ENCODE data around the gene RAI1.

RAI1 gene

DNA sequence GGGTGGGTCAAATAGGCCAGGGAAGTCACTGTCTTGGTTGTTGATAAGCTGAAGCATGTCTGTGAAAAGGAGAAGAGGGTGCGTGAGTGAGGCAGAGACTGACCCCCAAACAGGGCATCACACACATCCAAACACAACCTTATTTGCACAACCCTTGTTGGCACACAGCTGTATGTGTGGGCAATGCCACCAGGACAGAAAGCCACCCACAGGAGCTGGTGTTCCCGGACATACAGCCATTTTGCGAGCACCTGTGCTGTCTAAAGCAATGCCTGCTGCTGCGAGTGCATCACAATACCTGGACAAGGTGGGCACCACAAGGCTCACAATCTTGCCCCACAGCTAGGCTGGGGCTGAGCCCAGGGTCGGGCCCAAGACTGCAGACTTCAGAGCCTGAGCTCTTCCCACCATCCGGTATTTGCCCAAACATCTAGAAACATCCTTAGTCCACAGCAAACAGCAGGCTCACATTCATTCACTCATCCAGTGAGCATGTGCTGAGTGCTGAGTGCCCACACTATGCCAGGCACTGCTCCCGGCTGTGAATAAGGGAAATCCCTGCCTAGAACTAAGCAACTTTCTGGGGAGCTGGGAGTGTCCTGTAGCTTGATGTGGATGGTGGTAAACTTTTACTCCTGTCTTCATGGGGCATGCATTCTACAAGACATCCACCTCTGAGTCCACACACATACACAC lies 139.4 kb downstream of the RAI1 start:
- no peak for DNase-seq

DNA sequence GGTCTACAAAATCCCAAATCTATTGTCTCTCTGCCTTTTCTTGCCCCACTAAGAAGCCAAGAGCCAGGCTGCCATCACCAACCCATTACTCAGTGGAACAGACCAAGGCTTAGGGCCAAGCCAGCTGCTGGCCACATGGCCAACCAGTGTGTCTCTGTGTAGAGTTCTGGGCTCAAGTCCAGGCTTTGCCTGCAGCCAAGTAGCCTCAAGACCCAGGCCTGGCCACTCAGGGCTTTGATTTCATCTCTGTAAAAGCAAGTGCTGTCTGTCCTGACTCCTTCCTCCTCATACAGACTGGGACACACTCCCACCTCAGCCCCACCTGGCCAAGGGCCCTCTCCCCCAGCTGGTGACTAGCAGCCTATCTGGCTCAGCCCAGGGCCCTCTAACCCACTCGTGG lies 140.9 kb downstream of the RAI1 start:
- no peak for DNase-seq

DNA sequence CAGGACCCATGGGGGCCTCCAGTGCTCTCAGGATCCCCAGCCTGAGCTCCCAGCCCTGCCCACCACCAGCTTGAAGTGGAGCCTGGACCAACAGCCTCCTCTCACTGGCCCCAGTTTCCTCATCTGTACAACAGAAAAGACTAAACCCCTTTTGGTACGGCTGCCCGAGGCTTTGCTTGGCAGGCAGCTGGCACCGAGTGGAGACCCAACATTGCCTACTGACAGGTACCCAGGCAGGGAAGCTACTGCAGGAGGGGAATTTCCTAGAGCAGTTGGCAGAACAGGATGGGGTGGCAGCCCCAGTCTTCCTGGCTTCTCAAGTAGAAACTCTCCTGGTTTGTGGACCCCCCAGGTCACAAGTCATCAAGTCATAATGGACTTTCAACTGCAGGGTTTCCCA lies 141.4 kb downstream of the RAI1 start:
- no peak for DNase-seq

DNA sequence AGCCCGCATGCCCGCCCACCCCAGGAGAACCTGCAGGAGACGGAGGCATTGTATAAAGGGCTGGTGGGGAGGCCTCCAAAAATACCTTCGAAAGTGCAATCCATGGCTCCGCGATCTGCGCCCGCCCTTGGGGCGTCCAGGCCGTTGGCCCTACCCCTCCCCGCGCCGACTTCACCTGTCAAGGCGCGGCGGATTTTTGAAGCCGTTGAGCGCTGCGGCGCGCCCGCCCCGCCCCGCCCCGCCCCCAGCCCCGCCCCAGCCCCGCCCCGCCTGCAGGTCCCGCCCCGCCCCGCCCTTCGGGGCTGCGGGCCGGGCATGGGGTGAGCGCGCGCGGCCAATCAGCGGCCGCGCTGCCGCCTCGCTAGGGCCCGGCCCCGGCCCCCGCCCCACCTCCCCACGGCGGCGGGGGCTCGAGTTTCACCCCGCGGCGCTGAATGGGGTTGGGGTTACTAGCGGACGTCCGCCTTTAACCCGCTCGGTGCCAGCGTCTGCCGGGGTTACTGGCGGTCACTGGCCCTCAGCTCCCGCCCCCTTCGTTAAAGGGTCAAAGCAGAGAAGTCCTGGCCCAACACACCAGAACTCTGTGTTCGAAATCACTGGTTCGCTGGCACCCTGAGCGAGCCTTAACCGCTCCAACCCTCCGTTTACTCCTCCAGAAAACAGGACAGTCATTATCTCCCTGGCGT lies 142.3 kb downstream of the RAI1 start:
- DNase-seq: peak; percentile 96

DNA sequence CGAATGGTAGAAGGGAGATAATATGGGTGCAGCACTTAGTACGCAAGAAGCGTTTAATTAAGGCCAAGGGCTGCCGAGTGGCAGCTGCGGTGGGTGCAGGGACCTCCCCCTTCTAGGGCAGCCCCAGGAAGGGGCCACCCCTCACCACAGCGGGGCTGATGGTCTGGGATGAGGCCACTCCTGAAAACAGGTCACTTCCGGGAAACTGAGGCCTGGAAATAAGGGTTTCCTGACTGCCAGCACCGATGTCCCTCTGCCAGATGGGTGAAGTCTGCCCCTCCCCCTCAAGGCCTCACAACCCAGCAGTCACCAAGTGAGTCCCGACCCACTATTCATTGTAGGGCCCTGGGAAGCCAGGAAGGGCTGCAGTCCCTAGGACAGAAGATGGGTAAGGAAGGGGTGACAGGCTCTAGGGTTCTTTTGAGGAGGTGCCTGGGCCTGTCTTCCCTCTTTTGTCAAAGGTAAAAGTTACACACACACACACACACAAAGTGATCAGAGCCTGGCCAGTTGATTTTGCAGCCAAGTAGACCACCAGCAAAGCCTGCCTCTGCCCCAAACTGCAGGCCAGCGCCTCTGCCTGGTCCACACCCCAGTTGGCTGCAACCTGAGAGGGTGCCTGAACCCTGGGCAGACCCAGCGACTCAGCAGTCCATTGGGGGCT lies 143.0 kb downstream of the RAI1 start:
- peak; percentile 93 for DNase-seq

DNA sequence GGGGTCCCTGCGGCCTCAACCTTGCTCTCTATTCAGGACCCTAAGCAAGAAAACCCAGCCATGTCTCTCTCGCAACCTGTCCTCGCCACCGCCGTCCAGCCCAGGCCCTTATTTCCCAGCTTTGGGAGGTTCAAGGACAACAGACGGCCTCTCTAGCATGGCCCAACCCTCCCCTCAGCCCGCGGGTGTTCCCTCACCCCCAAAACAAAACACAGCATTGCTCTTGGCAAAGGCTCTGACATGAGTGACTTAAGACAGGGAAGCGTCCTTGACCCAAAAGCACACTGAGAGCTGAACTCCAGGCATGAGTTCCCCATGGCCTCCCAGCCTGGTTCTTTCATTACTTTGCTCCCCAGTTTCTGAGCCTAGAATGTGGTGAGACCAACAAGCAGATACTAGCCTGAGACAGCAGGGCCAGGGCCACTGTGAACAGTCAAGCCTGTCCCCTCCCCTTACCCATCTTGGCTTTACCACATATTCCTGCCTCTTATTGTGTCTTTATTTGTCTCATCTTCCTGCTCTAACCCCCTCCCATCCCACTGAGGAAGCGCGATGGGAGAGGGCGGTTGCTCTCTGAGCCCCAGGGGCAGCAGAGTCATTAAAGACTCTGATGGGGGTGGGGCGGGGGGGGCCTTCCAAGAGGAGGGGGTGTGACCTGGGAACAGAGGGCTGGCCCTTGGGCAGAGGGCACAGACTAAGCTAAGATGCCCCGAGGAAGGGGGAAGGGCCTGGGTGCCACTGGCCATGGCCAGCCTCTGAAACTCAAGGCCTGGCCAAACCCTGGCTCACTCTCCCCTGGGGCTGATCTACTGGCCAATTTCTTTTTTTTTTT lies 143.7 kb downstream of the RAI1 start:
- DNase-seq: no peak

DNA sequence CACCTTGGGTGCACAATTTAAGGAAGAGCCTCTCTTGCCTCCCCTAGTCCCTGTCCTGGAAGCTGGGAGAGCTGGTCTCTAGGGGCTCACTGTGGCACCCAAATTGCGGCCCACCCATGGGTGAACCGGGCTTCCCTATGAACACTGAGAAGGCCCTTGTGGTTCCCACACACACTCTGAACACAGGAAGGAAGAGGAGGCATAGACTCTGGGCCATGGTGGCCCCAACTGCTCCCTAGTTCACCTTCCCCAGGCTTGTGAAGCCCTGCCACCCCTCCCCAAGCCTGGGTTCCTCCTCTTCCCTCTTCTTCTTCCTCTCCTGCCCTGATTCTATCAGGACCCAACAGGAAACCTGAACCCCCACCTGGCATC lies 145.1 kb downstream of the RAI1 start:
- DNase-seq: no peak

DNA sequence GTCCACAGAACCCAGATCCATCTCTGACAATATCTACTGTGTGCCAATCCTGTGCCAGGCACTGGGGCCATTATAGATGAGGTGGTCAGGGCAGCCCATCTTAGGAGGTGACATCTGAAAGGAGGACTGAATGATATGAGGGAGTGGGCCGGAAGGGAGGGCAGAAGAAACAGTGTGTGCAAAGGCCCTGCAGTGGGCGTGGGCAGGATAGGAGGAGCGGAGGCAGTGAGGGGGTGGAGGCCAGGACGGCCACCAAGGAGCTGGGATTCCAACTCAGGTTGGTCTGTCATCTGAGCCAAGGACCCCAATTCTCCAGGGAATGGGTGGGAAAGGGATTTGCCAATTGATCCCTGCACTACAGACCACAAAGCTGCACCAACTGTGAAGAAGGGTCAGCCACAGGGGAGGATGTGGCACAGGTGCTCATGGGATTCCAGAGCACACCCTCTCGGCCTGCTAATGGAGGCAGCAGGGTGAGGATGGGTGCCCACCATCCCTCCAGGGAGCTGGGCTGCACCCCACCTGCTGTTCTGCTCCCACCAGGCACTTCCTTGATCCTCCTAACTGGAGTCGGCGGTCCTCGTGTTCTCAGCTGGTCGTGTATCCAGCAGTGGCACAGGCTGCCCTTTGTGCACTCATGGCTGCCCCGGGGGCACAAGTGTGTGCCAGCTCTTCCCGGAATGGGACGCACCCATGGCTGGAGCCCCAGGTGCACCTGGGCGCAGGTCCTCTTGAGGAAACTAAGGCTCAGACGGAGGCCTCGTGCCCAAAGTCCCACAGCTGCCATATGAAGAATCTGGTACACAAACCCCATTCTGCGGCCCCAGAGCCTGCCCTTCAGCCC lies 145.9 kb downstream of the RAI1 start:
- no peak for DNase-seq

DNA sequence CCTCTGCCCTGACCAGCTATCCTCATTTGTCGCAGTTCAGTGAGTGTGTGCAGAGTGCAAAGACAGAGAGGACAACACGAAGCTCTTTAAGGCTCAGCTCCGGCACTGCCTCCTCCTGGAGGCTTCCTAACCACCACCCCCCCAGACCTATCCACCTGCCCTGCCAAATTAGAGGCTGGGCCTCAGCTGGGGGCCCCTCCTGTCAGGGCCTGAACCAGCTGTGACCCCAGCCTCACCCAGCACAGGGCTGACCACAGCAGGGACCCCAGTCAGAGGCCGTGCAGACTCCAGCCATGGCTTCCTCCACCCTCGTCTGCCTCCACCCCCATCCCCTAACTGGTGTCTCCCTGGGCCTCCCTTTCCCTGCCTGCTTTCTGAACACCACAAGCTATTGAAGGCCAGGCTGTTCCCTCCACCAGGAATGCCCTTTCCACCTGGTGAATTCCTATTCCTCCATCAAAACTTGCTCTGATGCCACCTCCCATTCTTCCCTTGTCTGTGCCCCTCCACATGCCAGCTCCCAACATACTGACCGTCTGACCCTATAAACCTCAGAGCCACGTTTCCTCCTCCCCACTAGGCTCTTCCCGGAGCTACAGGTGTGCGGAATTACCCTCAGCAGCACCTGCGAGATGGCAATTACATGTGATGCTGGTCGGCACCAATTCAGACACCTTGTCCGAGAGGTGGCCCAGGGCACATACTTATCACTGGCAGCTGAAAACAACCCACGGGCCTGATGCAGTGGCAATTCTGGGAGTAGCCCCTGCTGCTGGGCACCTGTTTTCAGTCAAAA lies 146.8 kb downstream of the RAI1 start:
- DNase-seq: no peak

DNA sequence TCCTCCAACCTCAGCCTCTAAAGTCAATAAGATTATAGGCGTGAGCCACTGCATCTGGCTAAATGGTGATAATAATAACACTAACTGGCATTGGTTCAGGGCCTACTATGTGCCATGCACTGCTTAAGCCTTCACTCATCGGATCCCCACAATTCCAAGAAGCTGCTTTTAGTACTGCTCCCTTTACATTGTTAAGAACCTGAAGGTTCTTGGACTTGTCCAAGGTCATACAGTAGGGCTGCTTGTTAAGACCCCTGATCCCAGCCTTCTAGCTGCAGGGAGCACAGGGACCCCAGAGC lies 149.0 kb downstream of the RAI1 start:
- DNase-seq: no peak

DNA sequence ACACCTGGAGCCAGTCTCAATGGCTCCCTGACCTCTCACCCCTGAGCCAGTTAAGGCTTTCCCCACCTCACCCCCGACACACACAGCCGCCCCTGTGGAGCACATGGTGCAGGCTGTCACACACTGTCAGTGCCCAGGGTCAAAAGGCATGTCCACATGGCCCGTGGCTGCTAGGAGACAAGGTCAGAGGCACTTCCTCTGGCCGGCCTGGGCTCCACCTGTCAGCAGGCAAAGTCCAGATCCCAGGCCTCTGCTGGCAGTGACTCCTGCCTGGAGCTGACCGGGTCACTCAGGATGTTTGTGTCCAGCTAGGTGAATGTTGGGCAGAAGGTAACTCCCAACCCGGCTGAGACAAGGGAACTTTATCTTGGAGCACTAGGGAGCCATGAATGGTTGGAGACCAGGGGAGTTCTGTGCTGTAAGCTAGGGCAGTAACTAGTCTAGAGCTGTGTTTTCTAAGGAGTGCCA lies 149.5 kb downstream of the RAI1 start:
- DNase-seq: no peak

DNA sequence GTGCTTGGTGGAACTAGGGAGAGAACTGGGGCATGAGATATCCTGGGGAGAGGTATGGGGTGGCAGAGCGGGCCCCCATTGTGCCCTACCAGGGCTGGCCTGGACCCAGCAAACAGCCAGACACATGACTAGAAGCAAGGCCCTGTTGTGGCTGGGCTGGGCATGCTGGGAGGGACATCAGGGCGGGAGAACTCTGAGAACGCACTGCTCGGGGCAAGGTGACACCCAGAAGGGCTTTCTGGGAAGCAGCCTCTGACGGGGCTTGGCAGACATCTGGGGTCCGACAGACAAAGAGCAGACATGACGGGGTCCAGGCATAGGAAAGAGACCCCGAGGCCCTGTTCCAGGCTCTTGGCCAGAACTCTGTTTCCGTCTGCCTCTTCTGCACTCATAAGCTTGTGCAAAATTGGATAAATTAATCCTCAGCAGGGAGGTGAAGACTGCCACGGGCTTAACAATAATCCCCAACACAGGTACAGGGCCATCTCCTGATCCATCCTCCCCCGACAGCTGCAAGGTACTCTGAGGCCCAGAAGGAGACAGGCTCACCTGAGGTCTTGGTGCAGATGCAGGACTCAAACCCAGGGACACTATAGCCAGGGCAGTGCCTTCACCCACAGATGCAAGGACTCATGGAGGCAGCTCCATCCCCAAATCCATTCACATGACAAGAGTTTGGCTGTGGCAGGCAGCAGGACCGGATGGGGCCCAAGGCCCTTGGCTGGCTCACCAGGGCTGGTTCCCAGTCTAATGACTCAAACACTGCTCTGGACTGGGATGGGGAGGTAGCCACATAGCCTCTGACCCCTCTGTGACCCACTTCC lies 150.2 kb downstream of the RAI1 start:
- DNase-seq: no peak

DNA sequence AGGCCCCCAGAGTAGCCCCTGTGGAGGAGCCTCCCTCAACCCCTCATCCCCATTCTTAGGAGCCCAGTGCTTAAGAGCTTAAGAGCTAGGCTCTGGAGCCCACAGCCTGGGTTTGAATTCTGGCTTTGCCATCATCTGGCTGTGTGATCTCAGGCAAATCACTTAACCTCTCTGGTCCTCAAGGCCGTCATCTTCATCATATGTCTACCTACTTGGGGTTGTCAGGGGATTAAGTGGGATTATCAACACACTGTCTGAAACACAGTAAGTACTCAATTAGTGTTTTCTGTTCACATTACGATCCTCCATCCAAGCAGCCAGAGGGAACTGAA lies 150.7 kb downstream of the RAI1 start:
- no peak for DNase-seq

DNA sequence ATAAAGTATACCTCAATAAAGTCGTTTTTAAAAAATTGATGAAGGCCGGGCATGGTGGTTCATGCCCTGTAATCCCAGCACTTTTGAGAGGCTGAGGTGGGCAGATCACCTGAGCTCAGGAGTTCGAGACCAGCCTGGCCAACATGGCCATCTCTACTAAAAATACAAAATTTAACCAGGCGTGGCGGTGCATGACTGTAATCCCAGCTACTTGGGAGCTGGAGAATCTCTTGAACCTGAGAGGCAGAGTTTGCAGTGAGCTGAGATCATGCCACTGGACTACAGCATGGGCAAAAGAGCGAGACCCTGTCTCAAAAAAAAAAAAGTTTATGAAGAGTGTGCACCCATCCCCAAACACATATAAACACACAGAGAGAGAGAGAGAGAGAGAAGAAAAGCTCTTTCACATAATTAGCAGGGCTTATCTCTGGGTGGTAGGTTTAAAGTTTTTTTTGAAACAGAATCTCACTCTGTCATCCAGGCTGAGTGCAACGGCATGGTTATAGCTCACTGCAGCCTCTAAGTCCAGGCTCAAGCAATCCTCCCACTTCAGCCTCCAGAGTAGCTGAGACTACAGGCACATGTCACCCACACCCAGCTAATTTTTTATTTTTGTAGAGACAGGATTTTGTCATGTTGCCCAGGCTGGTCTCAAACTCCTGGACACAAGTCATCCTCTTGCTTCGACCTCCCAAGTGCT lies 152.6 kb downstream of the RAI1 start:
- DNase-seq: no peak

DNA sequence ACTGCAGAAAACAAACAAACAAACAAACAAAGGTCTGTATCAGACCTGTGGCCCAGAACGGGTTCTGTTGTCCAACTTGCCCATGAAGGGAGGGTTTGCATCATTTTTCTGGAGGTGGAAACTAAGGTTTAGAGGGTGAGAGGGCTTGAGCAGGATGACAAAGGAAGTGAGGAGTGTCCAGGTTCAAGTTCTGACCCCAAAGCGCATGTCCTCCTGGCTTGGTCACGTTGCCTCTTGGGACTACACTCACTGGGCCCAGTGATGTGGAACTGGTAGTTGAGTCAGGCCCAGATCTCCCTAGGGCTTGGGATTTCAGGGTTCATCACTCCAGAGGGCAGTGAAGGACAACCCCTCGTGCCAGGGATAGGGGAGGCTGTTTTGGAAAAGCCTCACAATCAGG lies 153.7 kb downstream of the RAI1 start:
- no peak for DNase-seq

DNA sequence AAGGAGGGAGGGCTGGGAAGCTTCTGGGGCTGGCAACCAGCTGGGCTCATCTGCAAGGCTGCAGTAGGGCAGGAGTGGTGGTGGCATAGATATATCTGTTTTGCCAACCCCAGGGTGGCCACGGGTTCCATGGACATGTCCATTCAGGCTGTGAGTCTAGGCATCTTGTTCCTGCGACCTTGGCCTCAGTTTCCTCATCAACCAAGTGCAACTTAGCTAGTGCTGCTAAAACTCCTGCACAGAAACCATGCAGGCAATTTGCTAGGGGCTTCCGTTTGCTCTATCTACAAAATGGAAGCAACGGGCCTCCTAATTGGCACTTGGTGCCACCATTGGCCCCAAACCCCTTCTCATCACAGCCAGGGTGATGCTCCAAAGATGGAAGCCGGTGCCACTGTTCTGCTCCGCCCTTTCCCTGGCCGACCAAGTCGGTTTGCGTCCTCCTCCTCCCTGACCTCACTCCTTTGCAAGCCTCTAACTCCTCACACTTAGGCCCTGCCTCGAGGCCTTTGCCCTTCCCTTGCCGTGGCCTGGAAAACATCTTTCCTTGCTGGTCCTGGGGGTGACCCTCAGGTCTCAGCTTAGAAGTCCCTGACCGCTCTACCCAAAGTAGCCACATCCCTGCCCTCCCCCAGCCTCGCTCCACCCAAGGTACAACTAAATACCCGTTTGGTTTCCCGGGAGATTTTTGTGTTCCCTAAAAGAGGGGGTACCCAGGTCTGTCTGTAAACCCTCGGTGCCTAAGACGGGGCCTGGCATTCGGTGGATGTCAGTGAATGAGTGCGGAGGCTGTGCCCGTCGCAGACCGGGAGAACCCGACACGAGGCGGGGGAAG lies 154.4 kb downstream of the RAI1 start:
- DNase-seq: no peak

DNA sequence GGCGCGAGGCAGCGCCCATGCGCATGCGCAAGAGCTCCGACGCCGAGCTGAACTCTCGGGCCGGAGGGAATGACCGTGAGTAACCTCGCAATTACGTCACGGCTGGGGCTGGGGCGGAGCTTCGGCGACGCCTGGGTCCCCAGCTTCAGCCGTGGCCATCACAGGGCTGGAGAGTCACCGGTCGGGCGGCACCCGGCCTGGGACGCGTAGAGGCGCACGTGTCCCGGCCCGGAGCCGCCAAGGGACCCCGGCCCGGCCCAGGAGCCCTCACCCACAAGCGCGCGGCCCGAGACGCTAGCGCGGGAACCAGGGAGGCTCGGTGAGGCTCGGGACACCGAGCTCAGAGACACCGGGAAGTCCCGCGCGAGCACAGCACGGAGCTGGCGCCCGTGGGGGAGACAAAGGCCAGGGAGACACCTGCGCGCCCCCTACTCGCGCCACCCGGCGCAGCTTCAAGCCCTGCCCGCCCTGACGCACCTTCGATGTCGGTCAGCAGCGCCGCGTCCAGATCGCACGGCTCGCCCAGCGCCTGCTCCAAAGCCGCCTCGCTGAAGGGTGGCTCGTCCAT lies 155.1 kb downstream of the RAI1 start:
- peak; percentile 99 for DNase-seq

DNA sequence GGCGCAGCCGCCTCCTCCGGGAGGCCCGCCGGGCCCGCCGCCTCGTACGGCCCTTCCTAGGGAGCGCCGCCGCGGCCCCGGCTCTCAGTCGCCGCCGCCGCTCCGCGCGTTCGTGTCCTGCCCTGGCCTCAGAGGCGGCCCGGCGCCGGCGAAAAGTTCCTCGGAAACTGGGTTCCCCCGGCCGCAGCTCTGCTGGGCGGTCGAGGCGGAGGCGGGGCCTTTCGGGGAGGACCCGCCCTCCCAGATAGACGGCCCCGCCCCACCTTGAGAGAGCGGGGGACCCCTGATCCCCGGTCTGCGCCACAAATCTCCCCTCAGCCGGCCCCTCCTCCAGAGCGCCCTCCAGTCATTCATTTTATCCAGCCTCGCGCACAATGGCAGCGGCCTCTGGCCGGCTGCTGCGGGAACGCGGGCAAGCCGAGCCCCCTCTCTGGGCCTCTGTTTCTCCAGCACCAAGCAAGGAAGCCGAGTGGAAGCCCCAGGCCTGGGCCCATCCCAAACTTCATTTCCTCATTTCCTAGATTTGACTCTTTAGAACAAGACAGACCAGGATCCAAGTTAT lies 155.6 kb downstream of the RAI1 start, which contains the start of gene SREBF1:
TSS of gene SREBF1 (minus strand) at position 169 of the 562 bp plus-strand sequence. CDS start 169 bp downstream, outside the sequence.
- peak; percentile 62 for DNase-seq
